Activated CD8-positive, alpha-beta memory T cell treated with anti-CD3 and anti-CD28 coated beads for 4 hours (primary cell): Measurements from ENCODE around the gene PTPRF.

Source experiments
- DNase-seq, 2 donors: peaks; one replicate each; pipeline ENCODE4 v3.0.0-alpha.2; 2020; ENCODE audit warnings: low read depth in 2 of 2

PTPRF gene

GRCh38 chr1:43605157-43605556 is 74.5 kb downstream of the PTPRF start:
- DNase-seq: no peak

GRCh38 chr1:43605766-43606165 is 75.1 kb downstream of the PTPRF start:
- no peak for DNase-seq

DNA sequence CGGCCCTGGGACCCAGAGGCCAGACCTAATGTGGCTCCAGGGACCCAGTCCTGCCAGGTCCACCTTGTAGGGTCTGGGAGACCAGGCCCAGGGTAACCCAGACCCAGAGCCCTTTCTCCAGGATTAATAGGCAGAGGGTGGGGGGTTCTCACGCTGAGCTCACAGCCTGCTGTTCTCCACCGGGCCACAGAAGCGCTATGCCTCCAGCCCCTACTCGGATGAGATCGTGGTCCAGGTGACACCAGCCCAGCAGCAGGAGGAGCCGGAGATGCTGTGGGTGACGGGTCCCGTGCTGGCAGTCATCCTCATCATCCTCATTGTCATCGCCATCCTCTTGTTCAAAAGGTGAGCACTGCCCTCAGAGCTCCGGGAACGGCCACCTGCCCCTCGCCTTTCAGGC is 75.9 kb downstream of the PTPRF start:
- DNase-seq: no peak

- no peak for DNase-seq
These were observed 78.1 kb downstream of the PTPRF start for GRCh38 chr1:43608827-43609226.

DNA sequence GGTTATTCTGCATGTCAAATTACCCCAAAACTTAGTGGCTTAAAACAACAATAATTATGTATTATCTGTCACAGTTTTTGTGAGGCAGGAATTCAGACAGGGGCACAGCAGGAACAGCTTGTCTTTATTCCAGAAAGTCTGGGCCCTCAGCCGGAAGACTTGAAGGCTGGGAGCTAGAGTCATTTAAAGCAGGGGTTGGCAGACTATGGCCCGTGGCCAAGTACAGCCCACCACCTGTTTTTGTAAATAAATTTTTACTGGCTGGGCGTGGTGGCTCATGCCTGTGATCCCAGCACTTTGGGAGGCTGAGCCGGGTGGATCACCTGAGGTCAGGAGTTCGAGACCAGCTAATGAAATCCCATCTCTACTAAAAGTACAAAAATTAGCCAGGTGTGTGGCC is 79.7 kb downstream of the PTPRF start:
- no peak for DNase-seq

GRCh38 chr1:43611950-43612349 is 81.3 kb downstream of the PTPRF start:
- no peak for DNase-seq

DNA sequence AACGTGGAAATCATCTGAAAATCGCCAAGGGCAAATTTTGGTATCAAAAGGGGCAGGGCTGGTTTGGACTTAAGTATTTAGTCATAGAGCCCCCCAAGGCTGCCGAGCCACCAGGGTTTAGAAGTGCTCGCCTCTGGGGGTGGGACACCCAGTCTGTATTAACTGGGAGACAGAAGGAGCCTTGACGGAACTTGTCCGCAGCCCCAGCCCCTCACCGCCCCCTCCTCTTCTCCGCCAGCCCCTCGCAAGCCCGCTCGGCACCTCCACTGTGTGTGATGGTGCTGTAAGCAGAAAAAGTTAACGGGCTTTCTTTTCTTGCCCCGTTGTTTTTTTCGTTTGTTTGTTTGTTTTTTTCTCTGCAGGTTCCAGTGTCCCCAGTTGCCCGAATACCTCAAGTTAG is 81.7 kb downstream of the PTPRF start:
- DNase-seq: no peak

DNA sequence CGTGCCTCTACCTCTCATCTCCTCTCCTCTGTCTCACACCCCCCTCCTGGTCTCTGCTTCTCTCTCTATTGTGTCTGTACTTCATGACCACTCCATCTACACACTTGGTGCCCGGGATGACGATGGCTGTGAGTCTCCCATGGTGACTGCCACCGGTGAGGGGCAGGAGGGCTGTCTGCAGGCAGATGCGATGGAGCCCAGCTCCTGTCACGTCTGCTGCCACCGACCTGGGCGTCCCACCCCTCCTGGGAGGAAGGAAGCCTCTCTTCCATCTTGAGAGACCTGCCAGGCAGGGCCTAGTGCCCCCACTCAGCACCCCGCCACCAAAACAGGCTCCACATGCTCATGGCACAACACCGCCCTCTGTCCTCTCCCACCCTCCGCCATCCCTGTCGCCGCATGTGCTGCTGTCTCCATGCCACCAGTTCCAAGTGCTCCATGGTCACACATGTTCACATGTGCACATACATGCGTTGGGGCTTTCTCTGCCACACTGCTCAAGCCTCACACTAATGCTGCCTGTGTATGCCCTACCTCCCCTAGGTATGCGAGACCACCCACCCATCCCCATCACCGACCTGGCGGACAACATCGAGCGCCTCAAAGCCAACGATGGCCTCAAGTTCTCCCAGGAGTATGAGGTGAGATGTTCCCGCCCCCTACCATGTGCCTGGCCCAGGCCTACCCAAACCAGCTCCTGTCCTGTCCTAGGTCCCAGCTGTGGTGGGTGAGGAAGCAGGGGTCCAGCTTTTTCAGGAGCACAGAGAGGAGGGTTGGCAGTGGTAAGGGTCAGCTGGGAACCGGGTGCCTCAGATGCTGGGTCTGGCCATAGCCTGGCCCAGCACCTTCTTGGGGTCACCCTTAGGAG is 82.6 kb downstream of the PTPRF start:
- no peak for DNase-seq

GRCh38 chr1:43614211-43614610 is 83.5 kb downstream of the PTPRF start:
- no peak for DNase-seq

DNA sequence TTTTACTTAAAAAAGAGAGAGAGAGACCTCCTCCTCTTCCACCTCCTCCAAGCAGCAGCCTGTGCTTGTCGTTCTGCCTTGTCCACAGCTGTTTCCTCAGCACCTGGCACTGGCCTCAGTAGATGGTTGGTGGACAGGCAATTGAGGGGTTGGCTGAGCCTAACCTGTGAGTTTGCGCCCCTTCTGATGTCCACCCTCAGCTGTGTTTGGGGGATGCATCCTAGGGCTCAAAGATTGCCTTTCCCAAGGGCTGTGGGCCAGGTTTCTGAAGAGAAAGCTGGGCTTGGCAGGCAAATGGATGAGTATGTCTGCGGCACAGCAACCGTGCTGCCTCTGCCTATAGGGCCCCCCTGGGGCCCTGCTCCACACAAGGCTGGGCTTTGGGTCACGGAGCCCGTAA is 84.2 kb downstream of the PTPRF start:
- no peak for DNase-seq

DNA sequence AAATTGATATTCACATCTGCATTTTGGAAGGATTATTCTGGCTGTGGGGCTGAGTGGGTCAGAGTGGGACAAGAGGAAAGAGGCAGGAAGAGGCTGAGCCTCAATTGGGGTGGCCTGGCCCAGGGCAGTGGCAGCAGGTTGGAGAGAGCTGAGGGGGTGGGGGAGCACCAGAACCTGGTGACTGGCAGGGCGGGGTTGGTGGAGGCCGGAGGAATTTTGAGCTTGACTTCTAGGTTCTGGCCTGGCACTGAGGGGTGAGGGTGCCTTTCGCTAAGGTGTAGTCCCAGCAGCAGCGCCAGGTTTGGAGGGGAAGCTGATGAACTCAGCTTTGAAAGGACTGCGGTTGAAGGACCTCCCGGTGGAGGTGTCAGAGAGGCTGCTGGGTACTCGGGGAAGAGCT is 85.7 kb downstream of the PTPRF start:
- DNase-seq: no peak

DNA sequence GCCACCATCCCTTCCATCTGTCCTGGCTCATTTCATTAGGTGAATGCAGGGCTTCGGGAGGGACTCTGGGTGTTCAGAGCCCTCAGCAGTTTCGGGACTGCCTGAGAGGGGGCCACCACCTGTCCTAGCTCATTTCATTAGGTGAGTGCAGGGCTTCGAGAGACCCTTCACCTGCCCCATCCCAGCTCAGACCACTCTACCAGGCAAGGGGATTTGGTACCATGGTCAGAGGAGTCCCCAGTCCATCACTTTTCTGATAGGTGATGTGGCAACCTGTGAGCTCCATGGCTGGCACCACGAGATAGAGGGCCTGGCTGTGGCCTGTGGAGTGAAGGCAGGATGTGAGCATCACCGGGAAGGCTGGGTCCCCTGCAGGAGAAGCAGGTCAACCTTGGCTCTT is 86.3 kb downstream of the PTPRF start:
- no peak for DNase-seq

DNA sequence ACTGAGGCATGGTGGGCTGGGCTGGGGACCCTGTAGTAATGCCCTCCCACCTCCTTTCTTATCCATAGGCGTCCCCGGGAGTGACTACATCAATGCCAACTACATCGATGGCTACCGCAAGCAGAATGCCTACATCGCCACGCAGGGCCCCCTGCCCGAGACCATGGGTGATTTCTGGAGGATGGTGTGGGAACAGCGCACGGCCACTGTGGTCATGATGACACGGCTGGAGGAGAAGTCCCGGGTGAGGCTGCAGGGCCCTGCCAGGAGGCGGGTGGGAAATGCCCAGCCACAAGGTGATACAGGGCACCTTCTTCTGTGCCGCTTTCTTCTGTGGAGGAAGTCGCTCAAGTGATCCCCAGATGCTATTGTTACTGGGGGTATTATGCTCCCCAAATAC is 87.0 kb downstream of the PTPRF start:
- no peak for DNase-seq

DNA sequence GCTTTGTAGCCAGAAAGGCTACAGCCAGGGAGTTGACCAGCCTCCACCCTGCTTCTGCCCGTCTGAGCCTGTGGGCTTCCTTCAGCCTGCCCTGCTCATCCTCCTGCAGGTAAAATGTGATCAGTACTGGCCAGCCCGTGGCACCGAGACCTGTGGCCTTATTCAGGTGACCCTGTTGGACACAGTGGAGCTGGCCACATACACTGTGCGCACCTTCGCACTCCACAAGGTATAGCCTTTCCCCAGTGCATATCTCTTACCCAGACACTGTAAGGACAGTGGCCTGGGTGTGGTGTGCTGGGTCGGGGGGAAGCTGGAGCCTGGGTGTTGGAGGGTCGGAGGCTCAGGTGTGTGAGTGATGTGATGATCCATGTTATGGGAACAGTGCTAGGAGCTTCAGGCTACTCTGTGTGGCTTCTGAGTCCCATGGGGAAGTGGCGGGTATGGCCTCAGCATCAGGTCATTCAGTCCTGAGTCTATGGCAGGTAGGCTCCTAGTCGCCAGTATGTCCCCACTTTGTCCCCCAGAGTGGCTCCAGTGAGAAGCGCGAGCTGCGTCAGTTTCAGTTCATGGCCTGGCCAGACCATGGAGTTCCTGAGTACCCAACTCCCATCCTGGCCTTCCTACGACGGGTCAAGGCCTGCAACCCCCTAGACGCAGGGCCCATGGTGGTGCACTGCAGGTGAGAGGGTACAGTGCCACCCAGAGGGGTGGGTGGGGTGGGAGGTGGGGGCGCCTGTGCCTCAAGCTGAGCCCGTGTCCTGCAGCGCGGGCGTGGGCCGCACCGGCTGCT is 88.0 kb downstream of the PTPRF start:
- no peak for DNase-seq

GRCh38 chr1:43619314-43619790 is 88.7 kb downstream of the PTPRF start:
- no peak for DNase-seq

DNA sequence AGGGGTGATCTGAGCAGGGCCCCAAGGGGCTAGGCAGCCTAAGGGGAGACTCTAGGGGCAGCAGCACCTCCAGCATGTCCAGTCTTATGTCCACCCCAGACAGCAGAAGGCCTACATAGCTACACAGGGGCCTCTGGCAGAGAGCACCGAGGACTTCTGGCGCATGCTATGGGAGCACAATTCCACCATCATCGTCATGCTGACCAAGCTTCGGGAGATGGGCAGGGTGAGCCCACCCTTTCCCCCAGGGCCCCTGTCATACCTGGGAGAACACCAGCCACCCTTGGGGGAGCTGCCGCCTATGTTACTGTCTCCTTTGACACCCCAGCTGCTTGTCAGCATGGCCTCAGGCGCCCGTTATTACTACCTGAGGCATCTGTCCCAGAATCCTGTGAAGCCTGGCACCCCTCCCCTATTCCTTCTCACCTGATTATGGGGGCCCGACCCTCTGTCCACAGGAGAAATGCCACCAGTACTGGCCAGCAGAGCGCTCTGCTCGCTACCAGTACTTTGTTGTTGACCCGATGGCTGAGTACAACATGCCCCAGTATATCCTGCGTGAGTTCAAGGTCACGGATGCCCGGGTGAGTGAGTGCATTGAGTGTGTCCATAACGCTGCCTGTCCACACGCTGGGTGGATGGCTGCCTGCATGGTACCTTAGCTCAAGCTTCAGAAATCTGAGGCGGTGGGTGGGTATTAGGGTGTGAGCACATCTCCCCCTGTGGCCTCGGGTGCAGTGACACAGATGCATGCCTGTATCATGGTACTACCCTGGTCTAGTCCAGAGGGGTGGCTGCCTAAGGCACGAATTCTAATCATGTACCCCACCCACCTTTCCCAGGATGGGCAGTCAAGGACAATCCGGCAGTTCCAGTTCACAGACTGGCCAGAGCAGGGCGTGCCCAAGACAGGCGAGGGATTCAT is 89.6 kb downstream of the PTPRF start:
- no peak for DNase-seq

DNA sequence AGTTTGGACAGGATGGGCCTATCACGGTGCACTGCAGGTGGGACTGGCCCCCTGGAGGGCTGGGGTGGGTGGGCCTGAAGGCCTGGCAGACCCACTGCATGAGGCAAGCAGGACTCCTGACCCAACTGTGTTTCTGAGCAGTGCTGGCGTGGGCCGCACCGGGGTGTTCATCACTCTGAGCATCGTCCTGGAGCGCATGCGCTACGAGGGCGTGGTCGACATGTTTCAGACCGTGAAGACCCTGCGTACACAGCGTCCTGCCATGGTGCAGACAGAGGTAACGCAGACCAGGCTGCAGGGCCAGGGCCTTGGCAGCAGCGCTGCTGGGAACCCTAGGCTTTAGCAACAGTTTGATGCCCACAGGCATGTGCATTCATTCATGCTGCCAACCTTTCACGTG is 90.3 kb downstream of the PTPRF start:
- DNase-seq: no peak

DNA sequence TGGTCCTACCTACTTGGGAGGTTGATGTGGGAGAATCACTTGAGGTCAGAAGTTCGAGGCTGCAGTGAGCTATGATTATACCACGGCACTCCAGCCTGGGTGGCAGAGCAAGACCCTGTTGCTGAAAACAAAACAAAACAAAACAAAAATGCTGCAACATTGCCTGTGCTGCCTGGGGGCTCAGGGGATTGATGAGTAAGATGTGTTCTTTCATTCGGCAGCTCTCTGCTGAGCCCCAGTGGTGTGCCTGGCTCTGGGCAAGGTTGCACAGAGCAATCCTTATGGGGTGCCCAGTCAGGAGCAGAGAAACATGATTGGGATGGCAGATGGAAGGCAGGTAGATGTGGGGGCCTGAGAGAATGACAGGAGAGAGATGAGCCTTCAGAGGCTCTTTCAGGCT is 90.7 kb downstream of the PTPRF start:
- no peak for DNase-seq

DNA sequence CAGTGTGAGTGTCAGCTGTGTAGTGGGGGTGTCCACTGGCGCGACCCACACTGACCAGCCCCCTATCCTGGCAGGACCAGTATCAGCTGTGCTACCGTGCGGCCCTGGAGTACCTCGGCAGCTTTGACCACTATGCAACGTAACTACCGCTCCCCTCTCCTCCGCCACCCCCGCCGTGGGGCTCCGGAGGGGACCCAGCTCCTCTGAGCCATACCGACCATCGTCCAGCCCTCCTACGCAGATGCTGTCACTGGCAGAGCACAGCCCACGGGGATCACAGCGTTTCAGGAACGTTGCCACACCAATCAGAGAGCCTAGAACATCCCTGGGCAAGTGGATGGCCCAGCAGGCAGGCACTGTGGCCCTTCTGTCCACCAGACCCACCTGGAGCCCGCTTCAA is 91.2 kb downstream of the PTPRF start:
- DNase-seq: no peak

DNA sequence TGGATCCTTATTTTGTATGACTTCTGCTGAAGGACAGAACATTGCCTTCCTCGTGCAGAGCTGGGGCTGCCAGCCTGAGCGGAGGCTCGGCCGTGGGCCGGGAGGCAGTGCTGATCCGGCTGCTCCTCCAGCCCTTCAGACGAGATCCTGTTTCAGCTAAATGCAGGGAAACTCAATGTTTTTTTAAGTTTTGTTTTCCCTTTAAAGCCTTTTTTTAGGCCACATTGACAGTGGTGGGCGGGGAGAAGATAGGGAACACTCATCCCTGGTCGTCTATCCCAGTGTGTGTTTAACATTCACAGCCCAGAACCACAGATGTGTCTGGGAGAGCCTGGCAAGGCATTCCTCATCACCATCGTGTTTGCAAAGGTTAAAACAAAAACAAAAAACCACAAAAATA is 91.8 kb downstream of the PTPRF start:
- no peak for DNase-seq

DNA sequence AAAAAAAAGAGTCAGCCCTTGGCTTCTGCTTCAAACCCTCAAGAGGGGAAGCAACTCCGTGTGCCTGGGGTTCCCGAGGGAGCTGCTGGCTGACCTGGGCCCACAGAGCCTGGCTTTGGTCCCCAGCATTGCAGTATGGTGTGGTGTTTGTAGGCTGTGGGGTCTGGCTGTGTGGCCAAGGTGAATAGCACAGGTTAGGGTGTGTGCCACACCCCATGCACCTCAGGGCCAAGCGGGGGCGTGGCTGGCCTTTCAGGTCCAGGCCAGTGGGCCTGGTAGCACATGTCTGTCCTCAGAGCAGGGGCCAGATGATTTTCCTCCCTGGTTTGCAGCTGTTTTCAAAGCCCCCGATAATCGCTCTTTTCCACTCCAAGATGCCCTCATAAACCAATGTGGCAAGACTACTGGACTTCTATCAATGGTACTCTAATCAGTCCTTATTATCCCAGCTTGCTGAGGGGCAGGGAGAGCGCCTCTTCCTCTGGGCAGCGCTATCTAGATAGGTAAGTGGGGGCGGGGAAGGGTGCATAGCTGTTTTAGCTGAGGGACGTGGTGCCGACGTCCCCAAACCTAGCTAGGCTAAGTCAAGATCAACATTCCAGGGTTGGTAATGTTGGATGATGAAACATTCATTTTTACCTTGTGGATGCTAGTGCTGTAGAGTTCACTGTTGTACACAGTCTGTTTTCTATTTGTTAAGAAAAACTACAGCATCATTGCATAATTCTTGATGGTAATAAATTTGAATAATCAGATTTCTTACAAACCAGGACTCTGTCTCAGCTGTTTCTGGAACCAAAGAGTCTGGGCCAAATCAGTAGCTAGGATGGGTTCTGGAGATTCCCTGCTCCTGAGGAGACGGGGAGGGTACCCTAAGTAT is 92.5 kb downstream of the PTPRF start:
- no peak for DNase-seq
